HTERT RPE-1 (cell line): ENCODE data around the gene WDFY1.

Source experiments
- in situ Hi-C: fragments of 300-500 bp; cut with MboI; formaldehyde crosslinking; loops from 4 replicates; pipeline ENCODE4 v1.14.3; 2020; ENCODE audit warnings: low sequenced_read_pairs

Gene WDFY1

DNA sequence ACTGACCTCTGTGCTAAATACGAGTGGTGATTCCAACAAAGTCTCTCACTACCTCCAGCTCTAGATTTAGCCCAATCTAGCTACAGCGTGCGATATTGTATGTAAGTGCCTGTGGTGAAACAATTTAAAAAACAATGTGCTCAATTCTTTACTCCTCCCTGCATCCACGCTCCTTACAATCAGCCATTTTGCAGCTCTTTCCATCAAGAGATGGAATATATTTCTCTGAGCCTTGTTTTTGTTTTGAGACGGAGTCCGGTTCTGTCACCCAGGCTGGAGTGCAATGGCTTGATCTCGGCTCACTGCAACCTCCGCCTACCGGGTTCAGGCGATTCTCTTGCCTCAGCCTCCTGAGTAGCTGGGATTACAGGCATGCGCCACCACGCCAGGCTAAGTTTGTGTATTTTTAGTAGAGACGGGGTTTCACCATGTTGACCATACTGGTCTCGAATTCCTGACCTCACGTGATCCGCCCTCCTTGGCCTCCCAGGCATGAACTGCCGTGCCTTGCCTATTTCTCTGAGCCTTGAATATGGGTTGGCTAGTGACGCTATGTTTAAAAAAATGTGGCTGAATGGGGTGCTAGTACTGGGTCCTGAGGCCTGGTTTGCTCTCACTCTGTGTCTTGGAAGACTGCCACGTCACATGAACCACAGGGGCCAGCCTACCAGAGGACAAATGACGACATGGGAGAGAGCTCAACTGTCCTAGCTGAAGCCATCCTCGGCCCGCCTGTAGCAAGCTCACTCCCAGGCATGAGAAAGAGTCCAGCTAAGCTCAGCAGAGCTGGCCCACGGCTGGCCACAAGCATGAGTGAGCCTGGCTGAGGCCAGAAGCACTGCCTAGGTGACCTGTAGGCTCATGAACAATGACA is 14.8 kb downstream of the WDFY1 start:
- in situ Hi-C loops, result no loop called here

DNA sequence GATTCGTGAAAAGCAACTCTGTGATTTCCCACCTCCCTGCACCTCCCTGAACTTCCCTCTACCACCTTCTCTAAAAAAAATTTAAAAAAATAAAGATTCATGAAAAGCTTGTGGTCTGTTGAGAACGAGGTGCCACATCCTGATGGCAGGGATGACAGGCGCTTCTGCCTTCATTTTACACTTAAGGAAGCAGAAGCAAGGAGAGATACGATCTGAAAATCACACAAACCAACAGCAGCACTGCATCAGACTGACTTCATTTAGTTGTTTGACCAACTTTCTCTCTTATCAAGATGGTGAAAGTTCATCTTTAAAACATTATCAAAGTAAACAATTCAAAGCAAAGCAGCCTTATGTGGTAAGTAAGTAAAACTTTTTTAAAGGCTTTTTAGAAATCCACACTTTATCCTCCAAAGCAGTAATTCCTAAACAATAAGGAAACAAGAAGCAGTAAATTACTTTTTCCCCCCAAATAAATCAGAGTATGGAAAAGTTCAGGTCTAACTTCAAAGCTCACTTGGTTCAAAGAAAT is 15.5 kb downstream of the WDFY1 start:
- in situ Hi-C loops, result no loop called here

DNA sequence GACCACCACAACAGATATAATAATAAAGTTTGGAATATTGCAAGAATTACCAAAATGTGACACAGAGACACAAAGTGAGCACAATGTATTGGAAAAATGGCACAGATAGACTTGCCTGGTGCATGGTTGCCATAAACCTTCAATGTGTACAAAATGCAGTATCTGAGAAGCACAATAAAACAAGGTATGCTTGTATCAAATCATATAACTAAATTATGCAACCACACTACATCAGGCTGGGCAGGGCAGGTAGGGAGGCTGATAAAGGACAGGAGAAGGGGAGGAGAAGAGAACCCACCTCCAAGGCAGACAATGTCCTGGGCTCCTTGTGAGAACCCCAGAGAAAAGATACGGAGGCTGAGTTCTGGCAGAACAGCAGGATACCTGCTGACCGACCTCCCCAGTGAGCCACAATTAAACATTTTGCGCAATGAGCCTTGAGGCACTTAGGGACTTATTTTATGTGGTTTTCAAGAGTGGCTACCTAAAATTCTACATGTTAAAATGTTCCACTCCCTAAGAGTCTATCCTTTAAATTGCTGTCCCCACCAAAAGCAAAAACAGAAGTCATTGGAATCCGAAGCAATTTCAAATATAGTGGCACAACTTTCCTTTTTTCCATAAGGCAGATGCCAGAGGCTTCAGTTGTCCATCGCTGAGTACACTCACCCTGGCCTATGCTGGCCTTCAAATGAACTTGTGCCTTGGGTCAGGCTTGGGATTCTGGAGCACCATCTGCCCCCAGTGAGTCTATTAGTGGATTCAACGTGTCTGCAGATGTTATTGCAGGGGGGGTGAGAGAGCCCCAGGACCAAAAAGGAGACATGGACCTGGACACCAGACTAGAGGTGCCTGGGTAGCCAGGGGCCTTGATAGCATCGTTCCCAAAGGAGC is 16.8 kb downstream of the WDFY1 start:
- in situ Hi-C loops, result no loop called here

DNA sequence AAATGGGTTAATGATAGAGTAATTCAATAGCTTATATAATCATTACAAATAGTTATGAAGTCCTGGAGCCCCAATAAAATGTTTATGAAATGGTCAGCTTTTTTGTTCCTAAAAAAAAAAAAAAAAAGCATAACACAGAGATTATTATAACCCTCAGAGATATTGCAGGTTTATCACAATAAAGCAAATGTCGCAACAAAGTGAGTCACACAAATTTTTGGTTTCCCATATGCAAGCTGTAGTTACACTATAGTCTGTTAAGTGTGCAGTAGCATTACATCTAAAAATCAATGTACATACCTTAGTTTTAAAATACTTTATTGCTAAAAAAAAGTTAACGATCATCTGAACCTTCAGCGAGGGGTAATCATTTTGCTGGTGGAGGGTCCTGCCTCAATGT is 20.0 kb downstream of the WDFY1 start:
- in situ Hi-C loops, result no loop called here

DNA sequence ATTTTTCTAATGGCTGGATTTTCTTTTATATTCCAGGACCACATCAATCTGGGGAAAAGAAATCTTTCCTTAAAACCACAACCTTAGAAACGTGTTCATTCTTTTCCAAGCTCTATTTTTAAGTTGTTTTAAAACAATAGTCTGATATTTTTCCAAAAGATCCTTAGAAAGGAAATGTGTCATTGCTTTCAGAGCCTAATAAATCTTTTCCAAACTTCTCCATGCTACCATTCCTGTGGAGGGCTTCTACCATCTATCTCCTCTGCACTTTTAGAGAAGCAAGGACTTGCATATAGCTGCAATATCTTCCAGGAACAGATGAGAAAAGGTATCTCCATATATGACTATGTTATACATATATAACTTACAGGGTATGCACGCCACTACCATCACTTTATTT is 21.2 kb downstream of the WDFY1 start:
- in situ Hi-C loops, result no loop called here

DNA sequence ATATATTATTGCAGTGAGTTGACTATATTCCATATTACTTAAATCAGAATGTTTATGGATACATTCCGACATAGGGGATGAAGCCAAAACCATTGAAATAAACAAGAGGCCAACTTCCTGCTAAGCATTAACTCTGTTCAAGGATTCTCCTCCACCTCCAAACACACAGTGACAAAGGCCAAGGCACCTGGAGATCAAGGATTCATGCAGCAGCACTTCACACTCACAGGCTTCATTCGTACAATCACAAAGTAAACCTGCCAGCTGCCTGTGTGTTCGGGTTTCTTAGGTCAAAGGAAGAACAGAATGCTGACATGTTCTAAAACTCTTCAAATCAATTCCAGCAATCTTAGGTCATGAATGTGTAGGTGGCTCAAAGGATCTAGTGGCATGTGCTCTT is 22.8 kb downstream of the WDFY1 start:
- in situ Hi-C loops, result no loop called here

DNA sequence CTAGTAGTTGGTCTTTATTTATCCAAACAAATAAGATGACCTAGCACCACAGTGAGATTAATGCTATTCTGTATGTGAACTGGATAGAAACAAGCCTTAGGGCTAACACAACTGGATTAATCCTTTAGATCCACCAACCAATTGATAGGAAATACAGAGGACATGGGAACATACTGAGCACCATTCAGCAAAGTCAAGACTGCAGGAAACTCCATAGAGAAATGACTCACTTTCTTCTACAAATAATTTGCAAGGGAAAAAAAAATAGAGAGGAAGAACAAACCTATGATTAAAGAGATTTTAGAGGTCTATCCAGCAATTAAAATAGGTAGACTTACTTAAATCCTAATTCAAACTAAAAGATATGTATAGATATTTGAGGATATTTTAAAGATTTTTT is 23.9 kb downstream of the WDFY1 start:
- in situ Hi-C loops, result no loop called here

DNA sequence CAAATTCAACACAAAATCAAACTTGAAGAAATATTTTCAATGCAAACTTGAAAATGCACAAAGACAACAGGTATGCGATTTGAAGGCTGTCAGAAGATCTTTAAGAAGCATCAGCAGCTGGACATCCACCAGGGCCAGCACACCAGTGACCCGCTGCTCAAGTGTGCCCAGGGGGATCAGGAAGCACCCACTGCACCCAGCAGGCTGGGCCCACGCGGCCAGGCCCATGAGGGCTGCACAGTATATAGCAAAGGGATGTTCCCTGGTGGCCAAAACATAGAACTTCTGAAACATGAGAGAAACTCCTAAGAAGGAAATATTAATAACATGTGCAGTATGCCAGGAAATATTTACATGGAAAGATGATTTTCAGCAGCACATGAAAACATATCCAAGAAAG is 25.0 kb downstream of the WDFY1 start:
- in situ Hi-C loops, result no loop called here

DNA sequence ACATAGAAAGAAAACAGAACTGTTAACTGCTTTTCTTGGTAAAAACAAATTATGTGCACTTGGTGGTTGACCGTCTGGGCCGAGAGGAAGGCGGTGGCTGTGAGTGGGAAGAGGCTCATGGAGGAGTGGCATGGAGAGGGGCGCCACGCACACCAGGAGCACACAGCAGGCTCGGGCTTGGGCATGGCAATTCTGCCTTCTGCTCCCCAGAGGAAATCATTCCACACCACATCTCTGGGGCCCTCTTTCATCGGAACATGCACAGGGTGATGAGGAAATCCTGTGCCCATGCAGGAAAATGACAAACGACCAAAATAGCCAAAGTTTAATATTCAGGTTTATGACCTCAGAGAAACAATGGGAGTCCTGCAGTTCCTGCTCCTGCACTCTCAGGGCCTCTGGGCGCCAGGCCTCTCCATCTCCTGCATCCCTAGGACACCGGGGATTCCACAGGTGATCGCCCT is 26.4 kb downstream of the WDFY1 start:
- in situ Hi-C loops, result no loop called here

DNA sequence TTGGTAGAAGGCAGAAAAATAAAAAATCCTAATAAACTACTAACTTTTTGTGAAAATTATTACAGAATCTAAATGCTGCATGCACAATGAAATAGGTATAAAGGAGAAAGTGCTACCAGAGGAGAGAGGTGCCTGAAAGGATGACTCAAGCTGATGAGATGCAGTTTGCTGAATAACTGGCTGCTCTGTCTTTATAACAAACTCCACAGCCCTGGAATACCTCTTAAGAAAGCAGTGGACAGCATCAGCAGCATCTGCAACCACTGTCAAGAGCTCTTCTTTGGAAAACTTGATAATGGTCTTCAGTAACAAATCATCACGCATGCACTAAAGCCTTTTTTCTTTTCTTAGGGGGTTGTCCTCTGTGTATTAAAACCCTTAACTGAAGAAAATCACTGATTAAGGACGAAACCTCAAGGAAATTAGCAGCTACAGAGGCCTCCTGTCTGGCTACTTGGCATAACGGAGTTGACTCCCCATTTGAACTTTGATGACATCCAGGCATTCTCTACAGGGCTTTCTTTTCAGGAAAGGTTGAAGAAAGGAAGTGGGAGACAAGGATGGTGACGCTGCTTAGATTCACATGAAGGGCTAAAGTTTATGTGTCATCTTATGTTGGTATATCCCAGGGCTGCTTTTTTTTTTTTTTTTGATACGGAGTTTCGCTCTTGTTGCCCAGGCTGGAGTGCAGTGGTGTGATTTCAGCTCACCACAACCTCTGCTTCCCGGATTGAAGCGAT is 28.8 kb downstream of the WDFY1 start:
- in situ Hi-C loops, result no loop called here

DNA sequence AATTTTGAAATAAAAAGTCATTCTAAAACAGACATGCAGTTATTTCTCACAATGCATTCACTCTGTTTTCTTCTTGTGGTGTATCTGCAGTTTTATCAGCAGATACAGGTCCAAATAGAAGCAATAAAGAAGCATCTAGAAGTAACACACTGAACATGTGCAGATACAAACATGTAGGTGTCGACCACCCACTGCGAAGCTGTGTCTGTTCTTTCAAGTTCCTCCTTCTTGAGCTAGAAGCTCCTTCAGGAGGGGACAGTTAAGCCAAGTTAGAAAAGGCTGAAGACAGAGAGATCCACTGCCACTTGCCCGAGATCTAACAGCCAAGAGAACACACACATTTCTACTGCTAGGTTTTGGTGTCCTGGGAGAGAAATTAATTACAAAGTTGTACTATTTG is 30.1 kb downstream of the WDFY1 start:
- in situ Hi-C loops, result no loop called here

DNA sequence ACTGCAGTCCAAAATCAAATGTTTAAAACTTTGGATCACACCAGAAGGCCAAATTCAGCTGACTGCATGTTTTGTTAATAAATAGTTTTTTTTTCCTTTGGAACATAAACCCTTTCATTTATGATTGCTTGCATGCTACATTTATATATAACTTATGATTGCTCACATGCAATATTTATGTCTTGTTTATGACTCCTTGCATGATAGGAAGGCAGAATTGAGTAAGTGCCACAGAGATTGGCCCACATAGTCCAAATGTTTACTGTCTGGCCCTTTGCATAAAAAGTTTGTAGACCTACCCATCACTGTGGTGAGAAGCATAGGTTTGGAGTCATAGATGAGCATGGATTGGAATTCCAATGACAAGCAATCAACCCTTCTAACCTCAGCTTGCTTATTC is 30.8 kb downstream of the WDFY1 start:
- in situ Hi-C loops, result no loop called here

DNA sequence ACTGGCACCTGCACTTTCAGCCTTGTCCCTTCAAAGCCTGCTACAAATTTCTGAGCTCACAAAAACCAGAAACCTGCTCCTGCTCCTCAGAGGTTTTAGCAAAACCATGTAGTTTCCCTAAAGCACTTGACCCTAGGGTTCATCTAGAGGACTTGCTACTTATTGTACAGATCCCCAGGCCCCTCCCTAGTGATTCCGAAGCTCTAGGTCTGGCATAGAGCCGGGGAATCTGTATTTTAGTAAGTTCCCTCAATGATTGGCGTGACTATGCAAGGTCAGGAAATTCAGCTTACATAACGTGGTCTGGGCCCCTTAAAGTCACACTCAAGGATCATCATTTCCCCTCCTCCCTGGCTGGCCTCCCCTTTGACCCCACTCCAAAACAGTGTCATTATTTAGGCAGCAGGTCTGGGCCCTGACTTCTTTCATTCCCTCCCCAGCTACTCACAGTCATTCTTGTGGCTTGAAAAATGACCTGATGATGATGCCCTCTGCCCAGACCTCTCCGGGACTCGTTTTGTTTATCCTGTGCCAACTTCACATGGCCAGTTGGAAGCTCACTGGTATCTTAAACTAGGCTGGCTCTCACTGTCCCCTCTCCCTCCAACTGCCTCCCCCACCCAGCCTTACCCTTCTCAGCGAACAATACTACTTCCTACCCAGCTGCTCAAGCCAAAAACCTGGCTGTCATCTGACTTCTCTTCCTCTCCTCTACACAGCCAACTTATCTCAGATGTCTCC is 36.0 kb downstream of the WDFY1 start:
- in situ Hi-C loops, result no loop called here

DNA sequence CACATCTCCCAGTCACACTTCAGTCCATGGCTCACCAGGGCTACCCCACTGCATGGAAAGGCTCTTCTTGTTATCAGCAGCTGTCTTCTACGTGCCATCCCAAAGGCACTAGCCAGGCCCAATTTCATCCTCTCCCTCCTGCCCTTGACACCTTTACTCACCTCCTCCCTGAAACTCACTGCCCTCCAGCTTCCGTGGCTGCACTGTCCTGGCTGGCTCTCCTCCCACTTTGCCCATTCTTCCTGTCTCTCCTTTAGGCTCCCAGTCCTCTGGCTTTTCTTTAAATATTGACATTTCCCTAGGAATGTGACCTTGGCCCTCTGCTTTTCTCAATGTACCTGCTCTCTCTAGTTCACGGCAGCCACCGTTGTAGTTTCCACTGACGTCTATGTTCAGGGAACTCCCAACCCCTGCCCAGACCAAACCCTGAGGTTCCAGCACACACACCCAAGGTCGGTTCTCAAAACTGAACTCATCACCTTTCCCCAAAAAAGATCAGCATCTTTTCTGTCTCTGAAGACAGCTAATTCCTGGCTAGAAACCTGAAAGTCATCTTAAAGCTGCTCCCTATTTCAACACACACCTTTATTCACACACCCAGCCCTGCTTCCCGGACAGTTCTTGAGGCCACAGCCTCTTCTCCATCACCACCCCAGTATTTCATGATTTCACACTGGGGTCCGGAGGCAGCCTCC is 36.7 kb downstream of the WDFY1 start:
- in situ Hi-C loops, result no loop called here

DNA sequence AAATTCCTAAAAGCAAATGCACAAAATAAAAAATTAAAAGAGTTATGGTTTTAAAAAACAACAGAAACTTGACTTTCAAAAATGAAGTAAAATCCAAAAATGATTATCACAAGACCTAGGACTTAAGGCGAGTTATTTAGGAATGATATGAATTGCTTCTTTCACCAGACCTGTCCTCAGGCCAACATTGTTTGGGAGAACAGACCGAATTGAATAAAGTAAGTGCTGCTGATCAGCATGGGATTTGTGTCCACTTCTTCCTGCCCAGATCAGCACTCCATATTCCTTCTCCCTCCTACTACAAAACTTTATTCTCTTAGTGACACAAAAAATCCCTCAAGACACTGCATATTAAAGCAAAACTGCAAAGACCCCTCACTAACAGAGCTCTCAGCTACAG is 39.1 kb downstream of the WDFY1 start:
- in situ Hi-C loops, result no loop called here

DNA sequence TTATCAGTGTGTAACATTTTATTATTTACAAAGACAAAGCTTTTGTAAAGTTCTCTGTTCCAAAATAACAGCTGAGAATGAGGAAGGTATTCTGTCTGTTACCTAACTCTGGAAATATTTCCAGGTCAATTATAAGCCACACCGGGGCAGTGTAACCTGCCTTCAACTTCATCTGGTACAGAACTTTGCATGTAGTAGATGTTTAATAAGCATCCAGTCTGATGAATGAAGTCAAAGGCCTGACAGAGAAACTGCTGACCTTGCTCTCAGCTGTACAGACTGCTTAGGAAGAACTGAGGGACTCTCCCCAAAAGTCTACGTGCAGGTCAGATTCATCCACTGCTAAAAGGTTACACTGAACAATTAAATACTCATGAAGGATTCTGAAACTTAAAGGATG is 43.3 kb downstream of the WDFY1 start:
- in situ Hi-C loops, result no loop called here

DNA sequence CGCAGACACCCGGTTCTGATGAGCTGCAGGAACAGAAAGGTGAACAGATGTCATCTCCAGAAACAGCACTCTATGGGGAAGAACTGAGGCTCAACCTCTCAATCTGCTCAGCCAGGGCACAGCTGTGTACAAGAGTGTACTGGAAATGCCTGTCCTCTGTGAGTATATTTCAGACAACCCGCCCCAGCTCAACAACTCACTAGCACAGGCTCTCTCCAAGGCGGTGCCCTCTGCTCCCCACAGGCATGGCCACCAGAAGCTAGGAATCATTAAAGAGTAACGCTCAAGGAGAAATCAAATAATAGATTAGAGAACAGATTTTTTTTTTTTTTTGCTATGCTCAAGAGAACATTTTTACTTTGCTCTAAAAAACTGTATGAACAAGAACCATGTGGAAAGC is 43.8 kb downstream of the WDFY1 start:
- in situ Hi-C loops, result no loop called here

DNA sequence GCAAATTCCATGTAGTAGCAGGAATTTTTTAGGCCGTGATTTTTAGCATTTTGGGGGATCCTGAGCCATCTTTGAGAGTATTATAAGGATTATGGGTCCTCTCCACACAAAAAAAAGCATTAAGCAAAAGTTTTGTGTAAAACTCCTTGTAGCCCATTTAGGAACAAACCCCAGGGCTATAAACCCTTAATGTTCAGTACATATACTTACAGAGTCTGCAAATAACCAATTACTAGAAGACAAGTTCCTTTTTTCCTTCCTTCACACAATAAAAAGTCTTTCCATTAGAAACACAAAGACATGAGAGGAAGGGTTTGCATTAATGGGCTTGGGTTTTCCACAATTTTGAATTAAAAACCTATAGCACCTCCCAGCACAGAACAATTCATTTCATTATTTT is 44.6 kb downstream of the WDFY1 start:
- in situ Hi-C loops, result no loop called here

DNA sequence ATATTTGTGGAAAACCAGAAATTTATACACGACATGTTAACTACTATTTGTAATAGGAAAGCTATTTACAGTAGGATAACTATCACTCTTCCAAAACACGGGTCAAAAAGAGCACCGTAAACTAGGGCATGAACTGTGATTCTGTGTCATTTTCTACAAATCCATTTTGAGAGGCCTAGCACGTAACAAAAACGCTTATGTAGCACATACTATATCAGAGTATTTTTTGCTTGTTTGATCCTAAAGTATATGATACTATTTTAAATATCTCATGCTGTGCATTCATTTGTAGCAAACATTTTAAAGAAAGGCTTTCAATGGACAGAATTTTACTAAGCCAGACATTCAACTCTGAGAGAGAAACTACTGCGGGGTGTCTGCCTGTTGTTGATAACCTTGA is 45.1 kb downstream of the WDFY1 start:
- in situ Hi-C loops, result no loop called here
